ENCODE results near the gene SH2D3C.
"Not testable (repeated sequence)": the region's sequence is repeated elsewhere in the genome, so short reads cannot be mapped to it uniquely, and the experiment has no call there.

Gene SH2D3C

GRCh38 chr9:127758843-127759242 lies 19.6 kb downstream of the SH2D3C start:
- Histone ChIP-seq H3K79me2 (ENCODE audit: control insufficient read depth, insufficient read depth, low read length) (no peaks in the 10 kb centered on the region), H3K79me1 (ENCODE audit: low read length) (no peaks in the 10 kb centered on the region), H3K9ac (ENCODE audit: low read length) (no peak overlapping the region), H3K27ac (ENCODE audit: low read depth, low read length) (no peak overlapping the region), H4K8ac (ENCODE audit: low read depth, low read length) (no peak overlapping the region), H3K18ac (ENCODE audit: low read length) (no peak overlapping the region), H3K4ac (ENCODE audit: low read depth, low read length) (no peak overlapping the region), H3K23ac (ENCODE audit: low read length) (no peak overlapping the region), H2BK120ac (ENCODE audit: low read depth, low read length) (no peak overlapping the region), H3K56ac (ENCODE audit: low read length) (no peak overlapping the region), H3K4me3 (ENCODE audit: low read length) (no peak overlapping the region), H3K4me1 (ENCODE audit: control insufficient read depth, low read depth, low read length) (peaks cover 2% of the 10 kb centered on the region), H2BK5ac (ENCODE audit: low read length) (no peak overlapping the region), H3K27me3 (ENCODE audit: insufficient read depth, low read length, poor library complexity) (peaks cover 3% of the 10 kb centered on the region), H3K36me3 (ENCODE audit: control insufficient read depth, insufficient read depth, low read length) (no peaks in the 10 kb centered on the region), H4K5ac (ENCODE audit: low read length) (no peak overlapping the region), H2AK5ac (ENCODE audit: low read length) (no peak overlapping the region), H3K4me2 (ENCODE audit: low read length) (no peak overlapping the region), H2BK15ac (replicated peaks; ENCODE audit: low read depth) (no peak overlapping the region)
- no CpG with 5 or more reads among the region's 5 CpGs for WGBS (ENCODE audit: extremely low coverage, insufficient coverage, low lambda C conversion rate)
- DNase-seq, result no peak

- WGBS (ENCODE audit: extremely low coverage, insufficient coverage, low lambda C conversion rate), result no CpG with 5 or more reads among the region's 11 CpGs
These were observed 21.7 kb downstream of the SH2D3C start for GRCh38 chr9:127756776-127757175.

DNA sequence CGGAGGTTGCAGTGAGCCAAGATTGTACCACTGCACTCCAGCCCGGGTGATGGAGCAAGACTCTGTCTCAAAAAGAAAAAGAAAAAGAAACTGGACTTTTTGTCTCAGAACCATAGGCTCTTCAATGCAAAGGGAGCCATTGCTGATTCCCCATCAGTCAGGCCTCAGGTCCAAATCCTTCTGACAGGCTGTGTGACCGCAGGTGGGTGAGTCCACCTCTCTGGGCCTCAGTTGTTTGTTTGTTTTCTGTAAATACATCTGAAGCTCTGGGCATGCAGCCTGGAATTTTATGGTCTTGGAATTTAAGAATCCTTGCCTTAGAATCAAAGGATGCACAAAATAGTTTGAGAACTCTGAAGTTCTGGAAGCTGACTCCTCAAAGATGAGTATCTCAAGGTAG lies 22.2 kb downstream of the SH2D3C start:
- Histone ChIP-seq H3K27ac (ENCODE audit: low read depth, low read length) (no peak overlapping the region), H3K56ac (ENCODE audit: low read length) (no peak overlapping the region), H4K8ac (ENCODE audit: low read depth, low read length) (no peak overlapping the region), H4K5ac (ENCODE audit: low read length) (no peak overlapping the region), H3K79me2 (ENCODE audit: control insufficient read depth, insufficient read depth, low read length) (no peaks in the 10 kb centered on the region), H3K23ac (ENCODE audit: low read length) (no peak overlapping the region), H3K4me3 (ENCODE audit: low read length) (no peak overlapping the region), H2BK15ac (replicated peaks; ENCODE audit: low read depth) (no peak overlapping the region), H3K36me3 (ENCODE audit: control insufficient read depth, insufficient read depth, low read length) (no peaks in the 10 kb centered on the region), H3K18ac (ENCODE audit: low read length) (no peak overlapping the region), H2BK5ac (ENCODE audit: low read length) (no peak overlapping the region), H3K9ac (ENCODE audit: low read length) (no peak overlapping the region), H3K4me2 (ENCODE audit: low read length) (no peak overlapping the region), H3K4ac (ENCODE audit: low read depth, low read length) (no peak overlapping the region), H3K27me3 (ENCODE audit: insufficient read depth, low read length, poor library complexity) (peaks cover 3% of the 10 kb centered on the region), H3K4me1 (ENCODE audit: control insufficient read depth, low read depth, low read length) (no peaks in the 10 kb centered on the region), H2BK120ac (ENCODE audit: low read depth, low read length) (no peak overlapping the region), H2AK5ac (ENCODE audit: low read length) (no peak overlapping the region), H3K79me1 (ENCODE audit: low read length) (no peaks in the 10 kb centered on the region)
- no CpG with 5 or more reads among the region's 3 CpGs for WGBS (ENCODE audit: extremely low coverage, insufficient coverage, low lambda C conversion rate)
- DNase-seq, result no peak

More at GRCh38 chr9:127756776-127757175, 21.7 kb downstream of the SH2D3C start:
- H3K4ac ChIP-seq (ENCODE audit: low read depth, low read length); H3K27ac ChIP-seq (ENCODE audit: low read depth, low read length); H2AK5ac ChIP-seq (ENCODE audit: low read length); H3K79me1 ChIP-seq (ENCODE audit: low read length); H2BK120ac ChIP-seq (ENCODE audit: low read depth, low read length); H3K4me3 ChIP-seq (ENCODE audit: low read length); H4K8ac ChIP-seq (ENCODE audit: low read depth, low read length); H3K18ac ChIP-seq (ENCODE audit: low read length); DNase-seq; H2BK5ac ChIP-seq (ENCODE audit: low read length); H3K36me3 ChIP-seq (ENCODE audit: control insufficient read depth, insufficient read depth, low read length); H3K9ac ChIP-seq (ENCODE audit: low read length); H3K23ac ChIP-seq (ENCODE audit: low read length); H3K56ac ChIP-seq (ENCODE audit: low read length); H3K4me2 ChIP-seq (ENCODE audit: low read length); H3K4me1 ChIP-seq (ENCODE audit: control insufficient read depth, low read depth, low read length); H2BK15ac ChIP-seq (replicated peaks; ENCODE audit: low read depth); H3K27me3 ChIP-seq (ENCODE audit: insufficient read depth, low read length, poor library complexity); H3K79me2 ChIP-seq (ENCODE audit: control insufficient read depth, insufficient read depth, low read length); H4K5ac ChIP-seq (ENCODE audit: low read length): not testable (repeated sequence)

- DNase-seq, result peak; percentile 68
- H4K5ac ChIP-seq (ENCODE audit: low read length), result no peak overlapping the region
- H4K8ac ChIP-seq (ENCODE audit: low read depth, low read length), result no peak overlapping the region
- no peaks in the 10 kb centered on the region for H3K79me2 ChIP-seq (ENCODE audit: control insufficient read depth, insufficient read depth, low read length)
- no peak overlapping the region for H2BK5ac ChIP-seq (ENCODE audit: low read length)
- no peak overlapping the region for H3K9ac ChIP-seq (ENCODE audit: low read length)
- H3K4me3 ChIP-seq (ENCODE audit: low read length), result no peak overlapping the region
- peak overlapping the region; percentile 34 for H3K56ac ChIP-seq (ENCODE audit: low read length)
- H2AK5ac ChIP-seq (ENCODE audit: low read length), result no peak overlapping the region
- no peak overlapping the region for H3K27ac ChIP-seq (ENCODE audit: low read depth, low read length)
- no peak overlapping the region for H2BK15ac ChIP-seq (replicated peaks; ENCODE audit: low read depth)
- H3K23ac ChIP-seq (ENCODE audit: low read length), result no peak overlapping the region
- H2BK120ac ChIP-seq (ENCODE audit: low read depth, low read length), result no peak overlapping the region
- H3K4me2 ChIP-seq (ENCODE audit: low read length), result peak overlapping the region; percentile 46
- H3K36me3 ChIP-seq (ENCODE audit: control insufficient read depth, insufficient read depth, low read length), result no peaks in the 10 kb centered on the region
- no peaks in the 10 kb centered on the region for H3K79me1 ChIP-seq (ENCODE audit: low read length)
- H3K18ac ChIP-seq (ENCODE audit: low read length), result no peak overlapping the region
- H3K4me1 ChIP-seq (ENCODE audit: control insufficient read depth, low read depth, low read length), result no peaks in the 10 kb centered on the region
- no CpG with 5 or more reads among the region's 61 CpGs for WGBS (ENCODE audit: extremely low coverage, insufficient coverage, low lambda C conversion rate)
- H3K27me3 ChIP-seq (ENCODE audit: insufficient read depth, low read length, poor library complexity), result peaks cover 3% of the 10 kb centered on the region
- H3K4ac ChIP-seq (ENCODE audit: low read depth, low read length), result no peak overlapping the region
These were observed 23.1 kb downstream of the SH2D3C start for GRCh38 chr9:127755061-127756060.

DNA sequence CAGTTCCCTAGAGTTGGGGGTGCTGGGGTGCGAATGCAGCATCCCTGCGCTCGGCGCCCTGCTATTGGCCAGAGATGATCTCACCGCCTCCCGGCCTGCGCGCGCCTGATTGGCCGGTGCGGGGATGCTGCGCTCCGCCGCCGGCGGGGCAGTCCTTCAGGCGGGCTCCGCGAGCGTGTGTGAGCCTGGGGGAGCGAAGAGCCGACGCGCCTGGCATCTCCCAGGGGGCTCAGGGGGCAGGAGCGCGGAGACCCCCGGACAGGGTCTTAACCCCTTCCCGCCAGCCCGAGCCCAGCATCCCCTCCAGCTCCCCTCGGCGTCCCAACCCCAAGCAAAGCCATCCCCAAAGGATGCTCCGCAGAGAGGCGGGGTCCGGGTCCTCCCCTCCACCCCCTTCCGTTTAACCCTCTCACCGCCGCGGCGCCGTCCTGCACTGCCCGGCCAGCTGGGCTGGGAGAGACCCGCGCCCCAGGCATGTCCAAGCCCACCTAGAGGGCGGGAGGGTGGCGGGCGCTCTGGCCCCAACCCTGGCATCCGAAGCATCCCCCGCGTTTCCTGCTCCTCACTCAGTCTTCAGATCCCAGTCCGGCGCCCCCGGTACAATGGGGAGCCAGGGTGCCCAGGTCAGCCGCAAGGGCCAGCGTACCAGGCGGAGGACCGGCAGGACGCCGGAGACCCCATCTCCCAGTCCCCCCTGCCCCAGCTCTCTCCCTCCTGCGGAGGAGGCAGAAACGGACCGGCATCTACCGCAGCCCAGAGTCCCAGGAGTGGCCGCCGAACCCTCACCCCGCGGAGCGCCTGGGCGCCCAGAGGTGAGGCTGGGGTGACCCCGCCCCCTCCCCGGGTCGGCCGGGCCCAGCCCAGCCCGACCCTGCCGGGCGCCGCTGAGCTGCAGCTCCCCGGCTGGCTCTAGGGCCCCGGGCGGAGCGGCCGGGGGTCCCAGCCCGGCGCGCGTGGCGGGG lies 24.1 kb downstream of the SH2D3C start:
- Histone ChIP-seq H2BK5ac (ENCODE audit: low read length) (no peak overlapping the region), H3K4me2 (ENCODE audit: low read length) (peak overlapping the region; percentile 46), H2BK120ac (ENCODE audit: low read depth, low read length) (no peak overlapping the region), H2AK5ac (ENCODE audit: low read length) (no peak overlapping the region), H4K5ac (ENCODE audit: low read length) (no peak overlapping the region), H3K79me2 (ENCODE audit: control insufficient read depth, insufficient read depth, low read length) (no peaks in the 10 kb centered on the region), H4K8ac (ENCODE audit: low read depth, low read length) (no peak overlapping the region), H3K27me3 (ENCODE audit: insufficient read depth, low read length, poor library complexity) (peaks cover 3% of the 10 kb centered on the region), H3K79me1 (ENCODE audit: low read length) (no peaks in the 10 kb centered on the region), H3K4me1 (ENCODE audit: control insufficient read depth, low read depth, low read length) (no peaks in the 10 kb centered on the region), H3K9ac (ENCODE audit: low read length) (peak overlapping the region; percentile 24), H3K56ac (ENCODE audit: low read length) (peak overlapping the region; percentile 34), H3K27ac (ENCODE audit: low read depth, low read length) (no peak overlapping the region), H3K36me3 (ENCODE audit: control insufficient read depth, insufficient read depth, low read length) (no peaks in the 10 kb centered on the region), H3K18ac (ENCODE audit: low read length) (no peak overlapping the region), H3K4ac (ENCODE audit: low read depth, low read length) (no peak overlapping the region), H3K4me3 (ENCODE audit: low read length) (no peak overlapping the region), H2BK15ac (replicated peaks; ENCODE audit: low read depth) (no peak overlapping the region), H3K23ac (ENCODE audit: low read length) (no peak overlapping the region)
- no CpG with 5 or more reads among the region's 86 CpGs for WGBS (ENCODE audit: extremely low coverage, insufficient coverage, low lambda C conversion rate)
- peak; percentile 63 for DNase-seq

All from mesendoderm (in vitro differentiated cells).